Fibroblast of lung (primary cell): Measurements from ENCODE around the gene TLR3. TPM values are rescaled to one million over a fixed set of nuclear protein-coding genes. Genes with fewer than 3 reads are reported as not detected.

Experiments
- DNase-seq, 2 donors: peaks; one replicate each; pipeline versions ENCODE4 v3.0.0 to v3.0.0-alpha.2; 2010; ENCODE audit warnings: low read depth in 2 of 2
- H2AFZ ChIP-seq: 2 replicates; pipeline ENCODE4 v1.5.1; 2012; ENCODE audit warnings: low read length, control low read depth, inconsistent platforms
- H3K27ac ChIP-seq: 2 replicates; pipeline ENCODE4 v1.5.1; 2011; ENCODE audit warnings: low read length, control low read depth; ENCODE audit not compliant: insufficient read depth
- H3K27me3 ChIP-seq: 2 replicates; pipeline ENCODE4 v1.5.1; 2011; ENCODE audit warnings: mild to moderate bottlenecking, low read length; ENCODE audit not compliant: control insufficient read depth, insufficient read depth
- H3K36me3 ChIP-seq: 2 replicates; pipeline ENCODE4 v1.5.1; 2011; ENCODE audit warnings: low read length; ENCODE audit not compliant: control insufficient read depth, insufficient read depth
- H3K4me1 ChIP-seq: 2 replicates; pipeline ENCODE4 v1.5.1; 2011; ENCODE audit warnings: low read length; ENCODE audit not compliant: control insufficient read depth, insufficient read depth; ENCODE audit errors: extremely low read depth
- H3K4me2 ChIP-seq: 2 replicates; pipeline ENCODE4 v1.5.1; 2011; ENCODE audit warnings: low read length, control low read depth; ENCODE audit not compliant: insufficient read depth; ENCODE audit errors: extremely low read depth
- H3K4me3 ChIP-seq, 4 experiments: fragments of 200-600 bp in 1 of 4; sonication (generic) in 1 of 4; replicated peaks in 1 of 4; 2 replicates each; pipeline ENCODE4 v1.5.1; 2011 to 2016; ENCODE audit warnings: low read length in 4 of 4, low read depth in 3 of 4, mild to moderate bottlenecking in 3 of 4, control low read depth in 2 of 4, inconsistent platforms in 1 of 4, mixed read lengths in 1 of 4; ENCODE audit not compliant: insufficient read depth in 1 of 4; ENCODE audit errors: control extremely low read depth in 1 of 4
- H3K79me2 ChIP-seq: 2 replicates; pipeline ENCODE4 v1.5.1; 2012; ENCODE audit warnings: mild to moderate bottlenecking, low read length, inconsistent platforms; ENCODE audit not compliant: control insufficient read depth, insufficient read depth
- H3K9ac ChIP-seq: 2 replicates; pipeline ENCODE4 v1.5.1; 2011; ENCODE audit warnings: mild to moderate bottlenecking, low read length, control low read depth; ENCODE audit not compliant: insufficient read depth
- H3K9me3 ChIP-seq: 2 replicates; pipeline ENCODE4 v1.5.1; 2012; ENCODE audit warnings: low read depth, low read length; ENCODE audit not compliant: control insufficient read depth, insufficient read depth
- H4K20me1 ChIP-seq: 2 replicates; pipeline ENCODE4 v1.5.1; 2011; ENCODE audit warnings: low read length; ENCODE audit not compliant: control insufficient read depth, insufficient read depth; ENCODE audit errors: extremely low read depth
- CTCF ChIP-seq, 2 donors: IDR thresholded peaks in 1 of 2; conservative IDR thresholded peaks in 1 of 2; 1 replicate in 1 of 2; 2 replicates in 1 of 2; pipeline ENCODE4 v1.5.1; 2011 to 2012; ENCODE audit warnings: low read length in 2 of 2, control low read depth in 1 of 2, inconsistent platforms in 1 of 2, low read depth in 1 of 2, mild to moderate bottlenecking in 1 of 2
- EZH2 ChIP-seq: IDR thresholded peaks from 2 replicates; pipeline ENCODE4 v1.5.1; 2012; ENCODE audit warnings: low read length, control low read depth, mild to moderate bottlenecking; ENCODE audit errors: missing control alignments
- polyA plus RNA-seq, 2 donors: library from polyadenylated mRNA; depleted of rRNA in 1 of 2; stranded (reverse) in 1 of 2; unstranded in 1 of 2; fragments of >200 nt; gene quantifications; 2 replicates each; pipeline ENCODE4 v1.2.1, GENCODE V29; 2011 to 2012; ENCODE audit warnings: missing spikeins in 1 of 2
- total RNA-seq: library from RNA; depleted of rRNA; stranded (reverse); fragments of >200 nt; gene quantifications from 2 replicates; pipeline ENCODE4 v1.2.1, GENCODE V29; 2014

Gene TLR3
- total and polyA plus RNA-seq, 2 donors (not counting 1 experiment from before 2014, with no cell fraction given) = 8.1 to 12.6 TPM

GRCh38 chr4:186024637-186025407 lies 44.1 kb upstream of the TLR3 start:
- Histone ChIP-seq H3K27ac (no peak overlapping the region), H3K4me1 (peaks cover 5% of the 10 kb centered on the region), H4K20me1 (no peaks in the 10 kb centered on the region), H3K79me2 (no peaks in the 10 kb centered on the region), H3K27me3 (no peaks in the 10 kb centered on the region), H2AFZ (no peak overlapping the region), H3K9ac (no peak overlapping the region), H3K9me3 (no peaks in the 10 kb centered on the region), H3K36me3 (no peaks in the 10 kb centered on the region), H3K4me3 (no peak overlapping the region), H3K4me2 (no peak overlapping the region)
- no peak for DNase-seq
- TF ChIP-seq EZH2 (no peak), CTCF (conservative IDR thresholded peaks at IDR 0.05 in 1 of 2, IDR thresholded peaks at IDR 0.05 in 1 of 2; ENCODE audit: low read depth in 1 of 2, low read length in 2 of 2) (no peak)

GRCh38 chr4:186025408-186025690 lies 43.6 kb upstream of the TLR3 start:
- DNase-seq = no peak
- H3K36me3 ChIP-seq = no peaks in the 10 kb centered on the region
- TF ChIP-seq CTCF (conservative IDR thresholded peaks at IDR 0.05 in 1 of 2, IDR thresholded peaks at IDR 0.05 in 1 of 2; ENCODE audit: low read depth in 1 of 2, low read length in 2 of 2) (no peak), EZH2 (no peak)

GRCh38 chr4:186027405-186027804 lies 41.6 kb upstream of the TLR3 start:
- no peak for DNase-seq
- TF ChIP-seq EZH2 (no peak), CTCF (conservative IDR thresholded peaks at IDR 0.05 in 1 of 2, IDR thresholded peaks at IDR 0.05 in 1 of 2; ENCODE audit: low read depth in 1 of 2, low read length in 2 of 2) (no peak)
- no peak overlapping the region for H3K4me3 ChIP-seq
- H3K4me2 ChIP-seq = no peak overlapping the region
- no peaks in the 10 kb centered on the region for H4K20me1 ChIP-seq
- no peaks in the 10 kb centered on the region for H3K36me3 ChIP-seq
- no peaks in the 10 kb centered on the region for H3K27me3 ChIP-seq
- peaks cover 5% of the 10 kb centered on the region for H3K4me1 ChIP-seq
- H3K27ac ChIP-seq = no peak overlapping the region
- H3K79me2 ChIP-seq = no peaks in the 10 kb centered on the region
- H3K9me3 ChIP-seq = no peaks in the 10 kb centered on the region
- H3K9ac ChIP-seq = no peak overlapping the region
- H2AFZ ChIP-seq = no peak overlapping the region

More at GRCh38 chr4:186025408-186025690, 43.6 kb upstream of the TLR3 start:
- no peak overlapping the region for H3K9ac ChIP-seq
- H3K79me2 ChIP-seq = no peaks in the 10 kb centered on the region
- H3K27ac ChIP-seq = no peak overlapping the region
- H3K4me1 ChIP-seq = peaks cover 5% of the 10 kb centered on the region
- H3K4me3 ChIP-seq = no peak overlapping the region
- H3K9me3 ChIP-seq = no peaks in the 10 kb centered on the region
- H3K27me3 ChIP-seq = no peaks in the 10 kb centered on the region
- H3K4me2 ChIP-seq = no peak overlapping the region
- H4K20me1 ChIP-seq = no peaks in the 10 kb centered on the region
- no peak overlapping the region for H2AFZ ChIP-seq
